HG03520 (cell line): ENCODE data around the gene TIGD6.
"Not testable (repeated sequence)": the region's sequence is repeated elsewhere in the genome, so short reads cannot be mapped to it uniquely, and the experiment has no call there.

Experiments used
- ATAC-seq: cut with Tn5 transposase; IDR thresholded peaks from one replicate; pipeline ENCODE4 v1.9.1; 2021; ENCODE audit warnings: mild to moderate bottlenecking, moderate library complexity; ENCODE audit not compliant: unreplicated experiment

The TIGD6 gene

DNA sequence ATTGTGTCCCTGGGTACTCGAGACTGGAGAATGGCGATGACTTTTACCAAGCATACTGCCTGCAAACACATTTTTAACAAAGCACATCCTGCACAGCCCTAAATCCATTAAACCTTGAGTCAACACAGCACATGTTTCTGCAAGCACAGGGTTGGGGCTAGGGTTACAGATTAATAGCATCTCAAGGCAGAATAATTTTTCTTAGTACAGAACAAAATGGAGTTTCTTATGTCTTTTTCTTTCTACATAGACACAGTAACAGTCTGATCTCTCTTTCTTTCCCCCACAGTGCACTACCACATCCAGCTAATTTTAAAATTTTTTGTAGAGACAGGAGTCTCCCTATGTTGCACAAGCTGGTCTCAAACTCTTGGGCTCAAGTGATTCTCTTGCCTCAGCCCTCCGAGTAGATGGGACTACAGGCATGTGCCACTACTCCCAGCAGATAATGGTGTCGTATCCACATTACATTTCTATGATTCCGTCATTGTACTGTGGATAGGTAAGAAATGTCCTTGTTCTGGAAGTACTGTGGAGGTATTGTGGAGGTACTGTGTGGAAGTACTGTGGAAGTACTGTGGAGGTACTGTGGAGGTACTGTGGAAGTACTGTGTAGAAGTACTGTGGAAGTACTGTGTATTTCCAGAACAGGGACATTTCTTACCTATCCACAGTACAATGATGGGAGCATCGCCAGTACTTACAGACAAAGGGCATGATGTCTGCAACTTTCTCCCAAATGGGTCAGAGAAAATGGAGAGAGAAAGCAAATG, 57.1 kb downstream of the TIGD6 start:
- ATAC-seq, result not testable (repeated sequence)
